ENCODE measurements around the gene OR4C12.
"Not testable (repeated sequence)": the region's sequence is repeated elsewhere in the genome, so short reads cannot be mapped to it uniquely, and the experiment has no call there.

The OR4C12 gene

DNA sequence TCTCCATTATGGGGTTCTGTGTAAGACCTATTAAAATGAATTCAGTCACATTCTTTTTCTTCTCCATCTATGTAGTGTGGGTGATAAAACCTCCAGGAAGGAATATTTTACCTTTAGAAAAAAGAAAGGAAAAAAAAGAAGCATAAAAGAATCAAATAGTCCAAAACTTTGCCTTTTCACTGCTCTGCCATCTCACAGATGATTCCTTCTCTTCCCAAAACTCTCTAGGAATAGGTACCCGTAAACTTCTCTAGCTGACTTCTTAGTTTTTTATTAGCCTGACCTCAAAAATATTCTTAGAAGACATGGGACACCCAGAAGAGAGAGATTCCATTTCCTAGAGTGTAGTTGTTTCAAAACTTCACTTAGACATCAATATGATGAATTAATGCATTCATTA is at the start of gene OR4C12:
Gene OR4C12 (minus strand): TSS at position 101 of the 400 bp plus-strand sequence. CDS start 34 bp downstream, at position 67.
- H3K9me3 ChIP-seq; H3K36me3 ChIP-seq; H3K4me1 ChIP-seq (ENCODE audit: control insufficient read depth in 1 of 2, insufficient read depth in 1 of 2, low read depth in 1 of 2, low read length in 1 of 2): not testable (repeated sequence)

DNA sequence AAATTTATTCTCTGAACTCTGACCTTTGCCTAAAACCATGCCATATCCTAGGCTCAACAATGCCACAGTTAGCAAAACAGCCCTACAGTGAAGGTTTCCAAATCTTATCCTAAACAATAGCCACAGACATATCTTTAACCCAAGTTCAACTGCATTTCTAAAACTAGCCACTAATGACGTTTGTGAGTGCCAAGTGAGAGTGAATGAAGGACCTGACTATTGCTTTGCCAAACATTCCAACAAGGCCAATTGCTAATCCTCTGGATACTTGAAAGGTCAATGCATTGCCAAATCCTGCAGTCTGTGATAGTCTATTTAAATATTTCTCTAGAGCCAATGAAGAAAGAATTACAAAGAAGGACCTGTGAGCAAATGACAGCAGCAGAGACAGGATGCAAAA is 47.9 kb upstream of the OR4C12 start:
- H3K27me3 ChIP-seq: no peaks in the 10 kb centered on the region
- TF ChIP-seq, protein P1, sequence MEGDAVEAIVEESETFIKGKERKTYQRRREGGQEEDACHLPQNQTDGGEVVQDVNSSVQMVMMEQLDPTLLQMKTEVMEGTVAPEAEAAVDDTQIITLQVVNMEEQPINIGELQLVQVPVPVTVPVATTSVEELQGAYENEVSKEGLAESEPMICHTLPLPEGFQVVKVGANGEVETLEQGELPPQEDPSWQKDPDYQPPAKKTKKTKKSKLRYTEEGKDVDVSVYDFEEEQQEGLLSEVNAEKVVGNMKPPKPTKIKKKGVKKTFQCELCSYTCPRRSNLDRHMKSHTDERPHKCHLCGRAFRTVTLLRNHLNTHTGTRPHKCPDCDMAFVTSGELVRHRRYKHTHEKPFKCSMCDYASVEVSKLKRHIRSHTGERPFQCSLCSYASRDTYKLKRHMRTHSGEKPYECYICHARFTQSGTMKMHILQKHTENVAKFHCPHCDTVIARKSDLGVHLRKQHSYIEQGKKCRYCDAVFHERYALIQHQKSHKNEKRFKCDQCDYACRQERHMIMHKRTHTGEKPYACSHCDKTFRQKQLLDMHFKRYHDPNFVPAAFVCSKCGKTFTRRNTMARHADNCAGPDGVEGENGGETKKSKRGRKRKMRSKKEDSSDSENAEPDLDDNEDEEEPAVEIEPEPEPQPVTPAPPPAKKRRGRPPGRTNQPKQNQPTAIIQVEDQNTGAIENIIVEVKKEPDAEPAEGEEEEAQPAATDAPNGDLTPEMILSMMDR (IDR thresholded peaks at IDR 0.05): no peak
- H3K36me3 ChIP-seq: no peaks in the 10 kb centered on the region
- no peaks in the 10 kb centered on the region for H3K4me1 ChIP-seq (ENCODE audit: control insufficient read depth in 1 of 2, insufficient read depth in 1 of 2, low read depth in 1 of 2, low read length in 1 of 2)
- H3K9me3 ChIP-seq: no peaks in the 10 kb centered on the region
- no peak overlapping the region for H3K27ac ChIP-seq
- H3K4me3 ChIP-seq (ENCODE audit: low read depth in 1 of 2, low read length in 1 of 2): no peak overlapping the region

More for the DNA sequence above, at the start of gene OR4C12:
- H3K27ac ChIP-seq; H3K27me3 ChIP-seq; H3K4me3 ChIP-seq (ENCODE audit: low read depth in 1 of 2, low read length in 1 of 2): not testable (repeated sequence)

DNA sequence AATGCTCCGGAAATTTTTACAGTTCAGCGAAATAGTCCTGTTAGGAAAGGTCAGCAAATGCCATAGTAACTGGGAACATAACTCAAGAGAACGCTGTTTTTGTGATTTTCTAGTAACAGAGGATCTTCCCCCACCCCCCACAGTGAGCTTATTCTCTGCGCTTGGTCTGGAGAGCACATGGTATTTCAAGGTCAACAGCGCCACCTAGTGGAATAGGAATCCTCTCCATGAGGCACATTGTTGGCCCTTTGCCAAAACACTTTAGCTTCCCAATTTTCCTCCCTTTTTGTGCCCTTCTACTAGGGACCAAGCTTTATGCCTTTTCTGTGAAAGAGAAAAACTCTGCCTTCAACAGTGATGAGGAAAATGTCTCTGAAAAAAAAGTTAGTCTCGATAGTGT is 13.2 kb upstream of the OR4C12 start:
- no peaks in the 10 kb centered on the region for H3K9me3 ChIP-seq
- H3K4me3 ChIP-seq (ENCODE audit: low read depth in 1 of 2, low read length in 1 of 2): no peak overlapping the region
- TF ChIP-seq, protein P1 (IDR thresholded peaks at IDR 0.05): no peak
- H3K27ac ChIP-seq: no peak overlapping the region
- no peaks in the 10 kb centered on the region for H3K27me3 ChIP-seq
- H3K4me1 ChIP-seq (ENCODE audit: control insufficient read depth in 1 of 2, insufficient read depth in 1 of 2, low read depth in 1 of 2, low read length in 1 of 2): no peaks in the 10 kb centered on the region
- no peaks in the 10 kb centered on the region for H3K36me3 ChIP-seq

DNA sequence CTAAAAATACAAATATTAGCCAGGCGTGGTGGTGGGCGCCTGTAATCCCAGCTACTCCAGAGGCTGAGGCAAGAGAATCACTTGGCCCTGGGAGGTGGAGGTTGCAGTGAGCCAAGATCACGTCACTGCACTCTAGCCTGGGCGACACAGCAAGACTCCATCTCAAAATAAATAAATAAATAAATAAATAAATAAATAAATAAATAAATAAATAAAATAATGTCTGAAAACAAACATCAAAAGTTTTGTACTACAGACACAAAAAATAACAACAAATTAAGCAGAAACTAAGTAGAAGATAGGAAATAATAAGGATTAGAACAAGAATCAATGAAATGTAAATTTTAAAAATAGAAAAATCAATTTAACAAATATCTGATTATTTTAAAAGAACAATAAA is 8.9 kb downstream of the OR4C12 start:
- not testable (repeated sequence) for H3K4me3 ChIP-seq (ENCODE audit: low read depth in 1 of 2, low read length in 1 of 2); H3K4me1 ChIP-seq (ENCODE audit: control insufficient read depth in 1 of 2, insufficient read depth in 1 of 2, low read depth in 1 of 2, low read length in 1 of 2); H3K27me3 ChIP-seq; H3K9me3 ChIP-seq; H3K36me3 ChIP-seq; H3K27ac ChIP-seq

DNA sequence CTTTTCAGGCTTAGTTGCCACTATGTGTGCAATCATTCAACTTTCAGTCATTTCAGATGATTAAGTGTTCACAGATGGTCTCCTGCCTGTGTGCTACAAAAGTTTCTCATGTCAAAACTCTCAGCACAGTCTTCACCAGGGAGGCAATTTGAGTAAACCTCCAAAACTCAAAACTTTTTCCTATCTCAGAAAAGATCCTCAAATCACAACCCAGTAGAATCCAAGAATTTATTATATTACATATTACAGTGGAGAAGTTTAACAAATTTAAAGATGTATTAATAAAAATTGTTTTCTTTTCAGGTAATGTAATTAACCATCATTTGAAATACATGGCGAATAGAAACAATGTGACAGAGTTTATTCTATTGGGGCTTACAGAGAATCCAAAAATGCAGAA is 30.2 kb downstream of the OR4C12 start, which contains the start of gene OR4C13:
Gene OR4C13 (plus strand): TSS at position 301 of the 400 bp plus-strand sequence. CDS start 32 bp downstream, at position 333.
- no peak within 1 kb of the TSS for H3K4me3 ChIP-seq (ENCODE audit: low read depth in 1 of 2, low read length in 1 of 2)
- H3K27ac ChIP-seq: no peak within 1 kb of the TSS
- H3K4me1 ChIP-seq (ENCODE audit: control insufficient read depth in 1 of 2, insufficient read depth in 1 of 2, low read depth in 1 of 2, low read length in 1 of 2): no peaks in the 10 kb centered on the region
- H3K36me3 ChIP-seq: no peaks in the 10 kb centered on the region
- no peaks in the 10 kb centered on the region for H3K27me3 ChIP-seq
- TF ChIP-seq, protein P1 (IDR thresholded peaks at IDR 0.05): no peak
- no peaks in the 10 kb centered on the region for H3K9me3 ChIP-seq

DNA sequence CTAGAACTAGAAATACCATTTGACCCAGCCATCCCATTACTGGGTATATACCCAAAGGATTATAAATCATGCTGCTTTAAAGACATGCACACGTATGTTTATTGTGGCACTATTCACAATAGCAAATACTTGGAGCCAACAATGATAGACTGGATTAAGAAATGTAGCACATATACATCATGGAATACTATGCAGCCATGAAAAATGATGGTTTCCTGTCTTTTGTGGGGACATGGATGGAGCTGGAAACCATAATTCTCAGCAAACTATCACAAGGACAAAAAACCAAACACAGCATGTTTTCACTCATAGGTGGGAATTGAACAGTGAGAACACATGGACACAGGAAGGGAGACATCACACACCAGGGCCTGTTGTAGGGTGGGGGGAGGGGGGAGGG is 33.6 kb downstream of the OR4C12 start:
- not testable (repeated sequence) for H3K9me3 ChIP-seq; H3K27me3 ChIP-seq; H3K4me1 ChIP-seq (ENCODE audit: control insufficient read depth in 1 of 2, insufficient read depth in 1 of 2, low read depth in 1 of 2, low read length in 1 of 2); H3K36me3 ChIP-seq; H3K4me3 ChIP-seq (ENCODE audit: low read depth in 1 of 2, low read length in 1 of 2); H3K27ac ChIP-seq

Measured in neutrophil (primary cell).